DMS153 treated with DMSO at 0.1 percent for 48 hours (cell line): Measurements from ENCODE around the gene MDM2.
"Not testable (repeated sequence)": the region's sequence is repeated elsewhere in the genome, so short reads cannot be mapped to it uniquely, and the experiment has no call there.

Experiments used
- DNase-seq: peaks from one replicate; lab custom pipeline; 2025; ENCODE audit not compliant: unreplicated experiment; lab: John Stamatoyannopoulos, UW

Gene MDM2

GRCh38 chr12:68825569-68826217, 17.7 kb downstream of the MDM2 start:
- no peak for DNase-seq

GRCh38 chr12:68827895-68828671, 20.1 kb downstream of the MDM2 start:
- DNase-seq = no peak

GRCh38 chr12:68828672-68829068, 20.7 kb downstream of the MDM2 start:
- no peak for DNase-seq

- no peak for DNase-seq
Measured at GRCh38 chr12:68831272-68831671, 23.3 kb downstream of the MDM2 start.

- no peak for DNase-seq
Measured at GRCh38 chr12:68831751-68832503, 23.9 kb downstream of the MDM2 start.

- DNase-seq = no peak
Measured at GRCh38 chr12:68832504-68832867, 24.5 kb downstream of the MDM2 start.

- no peak for DNase-seq
Measured at GRCh38 chr12:68833508-68833907, 25.5 kb downstream of the MDM2 start.

- no peak for DNase-seq
Measured at GRCh38 chr12:68835333-68835908, 27.4 kb downstream of the MDM2 start.

GRCh38 chr12:68837215-68837614, 29.2 kb downstream of the MDM2 start:
- no peak for DNase-seq

- no peak for DNase-seq
Measured at GRCh38 chr12:68838046-68838886, 30.3 kb downstream of the MDM2 start.

GRCh38 chr12:68839183-68840147, 31.5 kb downstream of the MDM2 start:
- no peak for DNase-seq

- not testable (repeated sequence) for DNase-seq
Measured at GRCh38 chr12:68841175-68841574, 33.2 kb downstream of the MDM2 start.

- no peak for DNase-seq
Measured at GRCh38 chr12:68841717-68842116, 33.7 kb downstream of the MDM2 start.

- DNase-seq = no peak
Measured at GRCh38 chr12:68842123-68842522, 34.1 kb downstream of the MDM2 start.

- DNase-seq = no peak
Measured at GRCh38 chr12:68842784-68843567, 35.0 kb downstream of the MDM2 start.

- DNase-seq = no peak
Measured at GRCh38 chr12:68844318-68844745, 36.4 kb downstream of the MDM2 start.

GRCh38 chr12:68844788-68845695, 37.1 kb downstream of the MDM2 start:
- DNase-seq = no peak

- no peak for DNase-seq
Measured at GRCh38 chr12:68846811-68847210, 38.8 kb downstream of the MDM2 start.
